COLO668 (cell line): Measurements from ENCODE around the gene ZNF423.
A peak's percentile ranks its signal among the peaks of the same experiment; 100 is the strongest.
"Not testable (repeated sequence)": the region's sequence is repeated elsewhere in the genome, so short reads cannot be mapped to it uniquely, and the experiment has no call there.

Experiments used
- DNase-seq: peaks from one replicate; lab custom pipeline; 2025; ENCODE audit not compliant: unreplicated experiment; lab: John Stamatoyannopoulos, UW

Gene ZNF423

DNA sequence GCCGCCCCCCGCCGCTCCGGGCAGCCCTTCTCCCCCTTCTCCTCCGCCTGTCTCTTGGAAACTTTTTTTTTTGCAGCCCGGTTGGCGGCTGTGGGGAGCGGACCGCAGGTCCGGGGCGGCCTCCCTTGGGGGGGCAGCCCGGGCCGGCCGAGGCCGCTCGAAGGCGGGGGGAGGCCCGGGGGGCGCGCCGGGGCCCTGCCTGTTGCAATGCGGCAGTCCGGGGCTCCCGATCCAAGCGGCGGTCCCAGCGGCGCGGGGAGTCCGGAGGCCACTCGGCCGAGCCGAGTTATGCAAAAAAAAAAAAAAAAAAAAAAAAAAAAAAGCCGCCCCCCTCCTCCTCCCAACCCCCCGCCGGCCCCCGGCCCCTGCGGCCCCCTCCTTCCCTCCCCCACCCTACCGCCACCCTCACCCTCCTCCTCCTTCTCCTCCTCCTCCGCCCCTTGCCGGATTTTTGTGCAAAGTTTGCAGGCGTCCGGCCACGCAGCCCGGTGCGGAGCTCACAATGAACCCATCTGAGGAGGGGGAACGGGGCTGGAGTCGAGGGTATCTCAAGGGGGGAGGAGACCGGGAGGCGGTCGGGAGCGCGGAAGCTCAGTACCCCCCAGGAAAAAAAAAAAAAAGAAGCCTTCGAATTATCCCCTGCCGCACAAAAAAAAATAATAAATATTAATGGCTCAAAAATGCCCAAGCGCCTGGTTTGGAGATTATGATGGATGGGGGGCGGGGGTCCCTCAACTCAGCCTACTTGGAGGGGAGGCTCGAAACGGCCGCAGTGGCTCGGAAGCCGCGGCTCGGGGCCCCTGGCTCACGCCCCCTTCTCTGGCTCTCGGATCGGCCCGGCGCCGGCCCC, at the start of gene ZNF423:
TSS of gene ZNF423 (minus strand) at position 291 of the 850 bp plus-strand sequence. CDS start 338 bp downstream, outside the sequence.
- DNase-seq, result no peak

DNA sequence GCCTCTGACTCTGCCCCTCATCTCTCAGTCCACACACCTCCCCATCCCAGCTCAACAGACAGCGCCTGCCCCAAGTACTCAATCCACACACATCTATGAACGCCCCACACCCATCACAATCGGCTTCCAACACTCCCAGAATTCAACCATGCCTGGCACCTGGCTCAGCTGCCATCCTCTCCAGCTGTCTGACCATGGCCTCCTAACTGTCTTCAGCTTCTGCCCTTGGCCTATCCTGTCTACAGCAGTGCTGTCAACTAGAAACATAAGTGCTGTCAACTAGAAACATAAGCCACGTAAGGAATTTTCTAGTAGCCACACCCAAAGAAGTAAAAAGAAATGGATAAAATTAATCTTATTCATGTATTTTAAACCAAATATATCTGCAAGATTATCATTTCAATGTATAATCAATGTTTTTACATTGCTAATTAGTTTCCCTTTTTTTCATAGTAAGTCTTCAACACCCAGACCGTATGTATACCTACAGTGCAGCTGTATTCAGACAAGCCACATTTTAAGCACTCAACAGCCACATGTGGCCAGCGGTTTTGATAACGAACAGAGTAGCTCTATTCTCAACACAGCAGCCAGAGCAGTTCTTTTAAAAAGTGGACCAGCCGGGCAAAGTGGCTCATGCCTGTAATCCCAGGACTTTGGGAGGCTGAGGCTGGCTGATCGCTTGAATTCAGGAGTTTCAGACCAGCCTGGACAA, 48.6 kb upstream of the ZNF423 start:
- DNase-seq, result no peak

DNA sequence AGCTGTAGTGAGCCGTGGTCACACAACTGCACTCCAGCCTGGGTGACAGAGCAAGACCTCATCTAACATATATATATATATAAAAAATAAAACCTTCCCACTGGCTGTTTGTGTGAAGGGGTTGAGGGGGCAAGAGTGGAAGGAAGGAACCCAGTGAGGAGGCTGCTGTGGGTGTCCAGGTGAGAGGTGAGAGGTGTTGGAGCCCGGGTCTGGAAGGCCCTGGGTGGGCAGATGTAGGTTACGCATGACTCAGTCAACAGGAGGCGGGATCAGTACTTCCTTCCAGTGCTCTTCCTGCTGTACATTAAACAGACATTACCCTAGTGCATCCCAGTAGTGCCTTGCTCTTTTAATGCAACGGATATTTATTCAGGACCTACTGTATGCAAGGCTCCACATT, 47.0 kb upstream of the ZNF423 start:
- DNase-seq, result no peak

DNA sequence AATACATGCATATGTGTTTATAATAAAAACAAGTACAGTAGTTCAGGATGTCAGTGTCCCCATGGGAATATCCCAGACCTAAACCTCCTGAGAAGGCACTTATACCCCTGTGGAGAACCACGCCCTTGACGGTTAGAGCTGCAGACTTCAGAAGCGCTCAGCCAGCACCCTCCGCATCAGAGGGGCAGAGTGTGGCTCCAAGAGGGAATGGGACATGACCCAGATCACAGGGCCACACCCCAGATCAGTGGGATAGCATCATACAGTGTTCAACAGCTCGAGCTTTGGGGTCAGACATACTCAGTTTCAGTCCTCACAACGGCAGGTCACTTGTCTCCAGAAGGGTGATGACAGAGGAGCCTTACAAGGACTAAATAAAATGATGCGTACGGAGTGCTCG, 45.8 kb upstream of the ZNF423 start:
- DNase-seq, result no peak

DNA sequence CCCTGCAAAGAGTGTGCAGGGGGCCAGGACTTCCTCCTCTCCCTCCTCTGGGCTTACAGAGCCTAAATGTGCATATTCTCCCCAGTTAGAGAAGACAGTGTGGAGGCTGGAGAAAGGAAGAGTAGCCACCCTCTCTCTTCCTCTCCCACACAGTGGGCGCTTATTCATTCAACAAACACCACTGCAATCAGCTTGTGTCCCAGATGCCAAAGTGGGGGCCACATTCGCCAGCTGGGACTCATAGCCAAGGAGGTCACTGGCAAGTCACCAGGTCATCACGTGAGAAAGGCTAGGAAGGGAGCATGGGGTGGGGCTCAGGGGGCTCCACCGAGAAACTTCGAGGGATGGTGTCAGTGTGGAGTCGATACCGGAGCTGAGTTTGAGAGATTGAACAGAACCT, 45.0 kb upstream of the ZNF423 start:
- no peak for DNase-seq

DNA sequence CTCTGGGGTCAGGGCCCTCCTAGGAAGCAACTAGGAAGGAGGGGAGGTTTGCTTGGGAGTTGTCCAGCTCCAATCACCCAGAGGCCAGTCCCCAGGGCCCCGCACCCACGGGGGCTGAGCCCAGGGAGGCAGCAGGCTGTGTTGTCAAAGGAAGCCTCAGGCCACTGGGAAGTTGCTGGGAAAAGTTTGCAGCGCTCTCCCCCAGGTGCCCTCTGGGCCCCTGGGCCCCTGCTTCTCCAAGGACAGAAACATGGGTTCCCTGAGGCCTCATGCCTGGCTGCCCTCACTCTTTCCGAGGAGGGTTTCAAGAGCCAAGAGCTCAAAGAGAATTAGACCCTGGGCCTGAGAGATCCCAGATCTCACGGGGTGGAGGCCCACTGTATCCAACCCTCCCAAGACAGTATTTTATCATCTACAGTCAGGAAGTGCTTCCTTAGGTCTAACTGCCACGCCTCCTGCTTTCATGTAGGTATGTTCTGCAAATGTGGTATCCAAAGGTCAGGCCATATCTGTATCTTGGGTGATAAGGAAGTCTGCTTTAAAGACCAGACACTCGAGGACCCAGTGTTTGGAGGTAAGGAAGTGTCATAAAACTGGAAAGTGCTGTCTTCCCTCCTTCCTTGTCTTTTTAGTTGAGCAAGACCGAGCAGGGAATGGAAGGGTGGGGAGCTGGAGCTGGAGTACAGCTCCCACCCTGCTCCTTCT, 44.2 kb upstream of the ZNF423 start:
- no peak for DNase-seq

DNA sequence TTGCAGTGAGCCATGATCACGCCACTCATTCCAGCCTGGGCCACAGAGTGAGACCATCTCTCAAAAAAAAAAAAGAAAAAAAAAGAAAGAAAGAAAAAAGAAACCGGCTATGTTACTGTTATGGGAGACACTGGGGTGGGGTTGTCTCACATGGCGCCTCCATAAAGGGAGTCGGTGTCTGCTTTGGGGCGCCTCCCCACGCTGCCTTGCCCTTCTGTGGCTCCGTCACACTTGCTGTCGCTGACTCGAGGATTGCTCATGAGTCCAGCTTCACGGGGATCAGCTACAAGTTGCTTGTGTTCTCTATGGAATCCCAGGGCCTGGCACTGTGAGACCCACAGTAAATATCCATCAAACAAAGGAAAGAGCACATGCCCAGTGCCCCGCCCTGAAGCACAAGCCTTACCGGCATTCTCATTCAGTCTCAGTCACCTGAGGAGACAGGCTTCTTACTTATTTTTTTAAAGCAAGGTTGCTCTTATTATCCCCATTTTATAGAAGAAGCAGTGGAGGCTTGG, 40.6 kb upstream of the ZNF423 start:
- DNase-seq, result no peak

DNA sequence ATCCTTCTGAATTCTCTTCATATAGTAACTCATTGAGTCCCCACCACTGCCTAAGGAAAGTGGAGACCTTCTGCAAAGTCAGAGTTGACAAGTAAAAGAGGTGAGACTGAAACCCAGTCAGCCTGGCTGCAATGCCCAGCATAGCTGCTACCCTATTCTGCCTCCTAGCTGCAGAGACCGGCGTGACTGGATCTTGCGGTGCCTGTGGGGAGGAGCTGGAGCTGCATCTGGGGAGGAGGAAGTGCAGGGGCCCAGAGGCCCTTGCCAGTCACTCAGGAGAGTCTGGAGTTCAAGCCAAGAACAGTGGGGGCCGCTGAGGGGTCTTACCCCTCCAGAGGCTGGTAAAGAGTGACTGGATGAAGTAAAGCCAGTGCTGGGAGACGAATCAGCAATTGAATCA, 35.0 kb upstream of the ZNF423 start:
- no peak for DNase-seq

DNA sequence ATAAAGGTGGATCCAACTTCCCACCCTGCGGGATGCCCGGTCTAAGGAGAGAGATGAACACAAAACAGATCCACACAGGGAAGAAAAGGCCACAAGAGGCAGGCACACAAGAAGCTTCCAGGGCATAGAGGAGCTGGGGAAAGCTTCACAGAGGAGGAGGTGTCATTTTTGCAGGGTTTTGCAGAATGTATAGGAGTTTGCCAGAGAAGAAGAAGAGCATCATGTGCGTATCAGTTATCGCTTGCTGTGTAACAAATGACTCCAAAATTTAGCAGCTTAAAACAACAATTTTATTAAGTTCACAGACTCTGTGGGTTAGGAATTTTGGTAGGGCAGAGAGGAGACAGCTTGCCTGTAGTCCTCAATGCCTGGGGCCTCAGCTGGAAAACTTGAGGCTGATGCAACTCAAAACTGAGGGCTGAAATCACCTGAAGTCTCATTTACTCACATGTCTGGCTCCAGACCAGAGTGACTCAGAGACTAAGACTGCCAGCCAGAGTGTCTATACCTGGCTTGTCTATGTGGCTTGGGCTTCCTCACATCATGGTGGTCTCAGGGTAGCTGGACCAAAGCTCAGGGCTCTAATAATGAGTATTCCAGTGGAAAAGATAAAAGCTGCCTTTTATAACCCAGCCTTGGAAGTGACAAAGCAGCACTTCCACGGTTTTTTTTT, 33.9 kb upstream of the ZNF423 start:
- DNase-seq, result no peak

DNA sequence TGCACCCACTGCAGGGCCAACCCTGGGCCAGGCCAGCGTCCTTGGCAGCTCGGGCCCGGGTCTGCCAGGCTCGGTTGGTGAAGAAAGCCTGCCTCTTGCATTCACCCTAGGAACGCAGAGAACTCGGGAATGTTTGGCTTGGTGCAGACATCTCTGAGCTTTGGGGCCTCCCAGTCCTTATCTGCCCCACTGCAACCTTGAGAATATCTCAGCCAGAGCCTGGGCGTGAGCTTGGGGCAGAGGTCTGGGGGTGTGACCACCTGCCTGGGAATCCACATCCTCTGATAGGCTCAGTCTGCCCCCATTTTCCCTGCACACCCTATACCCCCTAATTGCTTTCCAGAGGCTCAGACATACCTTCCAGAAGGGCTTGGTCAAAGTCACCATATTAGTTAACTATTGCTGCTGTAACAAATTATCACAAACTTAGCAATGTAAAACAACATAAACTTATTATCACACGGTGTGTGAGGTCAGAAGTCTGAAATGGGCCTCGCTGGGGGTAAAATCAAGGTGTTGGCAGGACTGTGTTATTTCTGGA, 30.7 kb upstream of the ZNF423 start:
- DNase-seq, result no peak

DNA sequence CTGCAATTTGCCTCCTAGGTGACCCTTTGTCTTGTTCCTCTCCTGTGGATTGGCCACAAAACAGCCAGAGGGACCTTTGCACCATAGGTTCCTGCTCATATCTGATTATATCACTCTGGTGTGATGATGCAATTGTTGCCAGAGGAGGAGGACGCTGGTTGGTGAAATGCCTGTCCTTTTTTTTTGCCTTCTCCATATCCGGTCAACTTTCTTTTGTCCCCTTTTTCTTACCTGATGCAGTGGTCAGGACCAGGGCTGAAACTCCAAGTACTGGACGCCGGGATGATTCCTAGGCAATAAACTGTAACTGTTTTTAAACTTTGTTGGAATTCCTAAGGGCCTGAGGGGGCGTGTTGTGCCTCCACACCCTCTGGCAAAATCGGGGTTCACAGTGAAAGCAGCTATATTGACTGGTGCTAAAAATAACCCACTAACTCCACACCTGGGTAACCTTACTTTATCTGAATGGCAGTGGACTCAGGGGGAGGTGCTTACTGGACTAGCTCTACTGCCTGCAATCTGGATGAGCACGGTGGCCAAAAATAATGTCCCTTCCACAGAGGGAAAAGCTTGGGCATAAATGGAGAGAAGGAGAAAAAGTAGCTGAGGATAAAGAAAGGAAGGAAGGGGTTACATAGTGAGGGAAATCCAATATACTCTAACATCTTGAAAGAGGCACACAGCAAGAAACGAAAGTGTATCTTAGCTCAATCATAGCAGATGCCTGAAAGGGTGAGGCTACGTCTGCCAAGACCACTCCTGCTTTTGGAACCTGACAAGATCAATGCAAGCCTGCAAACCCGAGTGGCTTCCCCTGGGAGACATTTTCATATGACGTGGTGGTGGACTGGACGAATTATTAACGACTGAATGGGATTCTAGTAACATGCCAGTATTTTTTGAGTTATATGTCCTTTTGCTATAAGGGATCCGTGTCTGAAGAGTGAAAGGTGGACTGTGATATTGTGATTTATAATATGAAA, 28.4 kb upstream of the ZNF423 start:
- DNase-seq, result no peak

DNA sequence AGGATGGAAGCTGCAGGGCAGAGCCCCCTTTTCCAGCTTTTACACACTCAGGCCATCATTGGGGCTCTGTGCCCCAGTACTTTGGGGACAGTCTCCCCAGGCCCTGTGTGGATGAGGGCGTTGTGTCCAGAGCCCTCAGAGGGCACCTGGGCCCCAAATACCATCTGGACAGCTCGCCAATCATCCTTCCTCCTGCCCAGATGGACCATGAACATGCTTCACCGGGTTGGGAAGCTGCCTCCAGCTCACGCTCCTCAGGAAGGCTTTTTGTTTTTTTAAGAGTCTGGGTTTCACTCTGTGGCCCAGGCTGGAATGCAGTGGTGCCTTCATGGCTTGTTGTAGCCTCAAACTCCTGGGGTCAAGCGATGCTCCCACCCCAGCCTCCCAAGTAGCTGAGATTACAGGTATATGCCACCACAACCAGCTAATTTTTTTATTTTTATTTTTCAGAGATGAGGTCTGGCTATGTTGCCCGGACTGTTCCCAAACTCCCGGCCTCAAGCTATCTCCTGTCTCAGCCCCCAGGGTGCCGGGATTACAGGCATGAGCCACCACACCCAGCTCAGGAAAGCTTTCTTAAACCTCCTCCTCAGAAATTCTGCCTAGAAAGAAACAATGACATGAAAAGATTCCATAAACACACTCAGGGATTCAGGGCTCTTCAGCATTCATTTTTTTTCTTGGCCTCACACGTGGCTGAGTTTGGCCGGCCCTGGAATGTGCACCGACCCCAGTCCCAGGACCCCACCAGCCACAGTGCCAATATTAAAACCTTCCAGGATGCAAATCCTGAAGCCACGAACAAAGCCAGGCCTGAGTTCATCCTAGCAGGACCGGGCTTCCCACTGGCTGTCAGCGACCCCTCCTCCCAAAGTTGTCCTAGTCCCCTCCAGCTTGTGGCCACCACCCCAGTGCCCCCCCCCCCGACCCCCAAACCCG, 27.4 kb upstream of the ZNF423 start:
- no peak for DNase-seq

DNA sequence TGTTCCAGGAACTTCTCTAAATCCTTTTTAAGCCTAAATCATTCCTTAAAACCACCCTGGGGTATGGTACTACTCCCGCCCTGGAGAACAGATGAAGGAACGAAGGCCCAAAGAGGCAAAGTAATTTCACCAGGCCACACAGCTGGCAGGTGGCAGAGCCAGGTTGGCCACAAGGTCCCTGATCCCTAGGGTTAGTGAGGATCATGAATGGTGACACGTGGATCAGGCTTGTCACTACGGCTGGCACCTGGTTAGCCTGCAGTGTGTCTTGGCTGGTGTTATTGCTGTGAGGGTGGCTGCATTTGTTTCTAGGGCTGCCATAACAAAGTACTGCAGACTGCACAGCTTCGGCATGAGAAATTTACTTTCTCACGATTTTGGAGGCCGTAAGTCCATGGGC, 26.0 kb upstream of the ZNF423 start:
- no peak for DNase-seq

DNA sequence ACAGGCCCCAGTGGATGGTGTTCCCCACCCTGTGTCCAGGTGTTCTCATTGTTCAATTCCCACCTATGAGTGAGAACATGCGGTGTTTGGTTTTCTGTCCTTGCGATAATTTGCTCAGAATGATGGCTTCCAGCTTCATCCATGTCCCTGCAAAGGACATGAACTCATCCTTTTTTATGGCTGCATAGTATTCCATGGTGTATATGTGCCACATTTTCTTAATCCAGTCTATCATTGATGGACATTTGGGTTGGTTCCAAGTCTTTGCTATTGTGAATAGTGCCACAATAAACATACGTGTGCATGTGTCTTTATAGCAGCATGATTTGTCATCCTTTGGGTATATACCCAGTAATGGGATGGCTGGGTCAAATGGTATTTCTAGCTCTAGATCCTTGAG, 22.6 kb upstream of the ZNF423 start:
- not testable (repeated sequence) for DNase-seq

DNA sequence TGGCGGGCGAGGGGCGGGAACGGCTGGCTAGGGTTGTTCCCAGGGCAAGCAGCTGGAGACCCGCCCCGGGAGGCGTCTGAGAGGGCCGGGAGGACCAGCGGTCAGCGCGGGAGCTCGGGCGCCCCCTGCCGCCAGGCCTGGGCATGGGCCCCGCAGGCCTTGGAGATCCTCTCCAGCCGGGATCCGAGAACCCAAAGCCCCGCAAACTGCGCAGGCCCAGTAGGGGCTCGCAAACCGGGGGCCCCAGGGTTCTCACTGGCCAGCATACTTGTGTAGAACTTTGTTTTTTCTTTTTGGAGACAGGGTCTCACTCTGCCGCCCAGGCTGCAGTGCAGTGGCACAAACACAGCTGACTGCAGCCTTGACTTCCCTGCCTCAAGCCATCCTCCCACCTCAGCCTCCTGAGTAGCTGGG, 20.8 kb upstream of the ZNF423 start:
- DNase-seq, result peak; percentile 6

DNA sequence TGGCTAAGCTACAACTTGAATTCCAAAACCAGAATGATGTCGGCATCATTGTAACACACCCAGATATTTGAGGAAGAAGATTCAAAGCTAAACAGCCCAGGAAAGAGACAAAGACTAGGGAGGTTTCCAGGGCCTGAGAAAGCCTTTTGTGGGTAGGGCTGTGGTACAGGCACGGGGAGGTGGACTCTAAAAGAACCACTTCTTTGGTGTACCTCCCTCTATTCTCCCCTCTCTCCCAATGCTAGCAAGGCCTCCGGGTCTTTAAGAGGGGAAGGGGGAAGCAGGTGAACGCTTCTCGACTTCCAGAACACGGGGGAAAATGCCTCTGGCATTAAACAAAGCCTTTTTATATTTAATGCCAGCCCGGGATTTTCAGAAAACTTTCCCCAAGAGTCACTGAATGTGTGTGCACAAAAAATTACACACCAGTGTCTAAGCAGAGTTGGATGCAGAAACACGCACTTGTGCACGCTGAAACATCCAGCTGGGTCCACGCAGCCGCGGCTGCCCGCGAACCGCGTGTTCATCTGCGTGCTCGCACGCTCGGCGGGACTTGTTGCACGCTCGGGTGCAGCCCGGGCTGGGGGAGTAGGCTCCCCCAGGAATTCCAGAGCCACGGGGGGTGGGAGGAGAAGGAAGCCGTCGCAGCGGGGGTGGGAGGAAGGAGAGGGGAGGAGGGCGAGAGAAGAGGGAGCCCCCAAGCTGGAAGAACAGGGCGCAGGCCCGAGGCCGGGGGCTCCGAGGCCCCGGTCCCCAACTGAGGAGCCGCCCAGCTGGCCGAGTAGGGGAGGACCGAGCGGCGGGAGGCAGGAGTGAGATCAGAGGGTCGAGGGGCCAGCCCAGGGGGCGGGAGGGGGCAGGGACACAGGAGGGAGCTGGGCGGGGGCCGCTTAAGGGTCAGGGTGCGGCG, 20.1 kb upstream of the ZNF423 start:
- DNase-seq, result no peak

DNA sequence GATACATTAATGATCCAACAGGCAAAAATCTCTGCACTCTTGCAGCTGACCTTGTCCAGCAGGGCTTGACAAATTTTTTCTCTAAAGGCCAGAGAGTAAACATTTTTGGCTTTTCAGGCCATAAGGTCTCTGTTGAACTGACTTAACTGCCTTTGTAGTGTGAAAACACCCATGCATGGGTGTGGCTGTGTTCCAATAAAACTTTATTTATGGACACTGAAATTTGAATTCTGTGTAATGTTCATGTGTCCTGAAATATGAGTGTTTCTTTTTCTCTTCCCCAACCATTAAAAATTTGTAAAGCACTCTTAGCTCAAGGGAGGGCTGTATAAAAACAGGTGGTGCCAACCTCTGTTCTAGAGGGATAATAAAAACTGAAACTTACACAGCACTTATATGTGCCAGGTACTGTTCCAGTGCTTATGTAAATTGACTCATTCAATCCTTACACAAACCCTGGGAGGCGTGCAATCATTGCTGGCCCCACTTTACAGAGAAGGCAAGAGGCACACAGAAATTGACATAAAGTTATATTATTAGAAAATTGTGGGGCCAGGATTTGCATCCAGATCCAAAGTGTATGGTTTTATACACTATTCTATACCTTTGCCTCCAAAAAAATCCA, 18.8 kb upstream of the ZNF423 start:
- no peak for DNase-seq
